ENCODE data around the gene DHFR.
"Not testable (repeated sequence)": the region's sequence is repeated elsewhere in the genome, so short reads cannot be mapped to it uniquely, and the experiment has no call there.

DHFR gene

DNA sequence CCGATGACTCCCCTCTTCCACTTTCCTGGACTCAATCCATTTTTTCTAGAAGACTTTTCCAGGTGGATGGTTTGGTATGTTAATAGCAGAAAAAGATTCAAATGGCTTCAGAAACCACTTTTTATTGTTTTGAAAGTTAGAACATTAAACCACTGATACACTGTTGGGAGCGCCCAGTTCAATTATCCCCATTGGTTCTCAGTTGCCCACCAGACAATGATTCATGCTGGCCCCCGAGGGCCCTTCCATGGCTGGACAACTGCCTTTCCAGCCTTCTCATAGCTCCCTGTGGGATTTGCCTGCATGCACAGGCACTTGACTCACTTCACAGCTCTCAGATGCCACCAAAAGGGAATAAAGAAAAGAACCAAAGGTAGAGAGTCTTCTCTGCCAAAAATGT, 63.4 kb downstream of the DHFR start:
- TF ChIP-seq, protein P1, sequence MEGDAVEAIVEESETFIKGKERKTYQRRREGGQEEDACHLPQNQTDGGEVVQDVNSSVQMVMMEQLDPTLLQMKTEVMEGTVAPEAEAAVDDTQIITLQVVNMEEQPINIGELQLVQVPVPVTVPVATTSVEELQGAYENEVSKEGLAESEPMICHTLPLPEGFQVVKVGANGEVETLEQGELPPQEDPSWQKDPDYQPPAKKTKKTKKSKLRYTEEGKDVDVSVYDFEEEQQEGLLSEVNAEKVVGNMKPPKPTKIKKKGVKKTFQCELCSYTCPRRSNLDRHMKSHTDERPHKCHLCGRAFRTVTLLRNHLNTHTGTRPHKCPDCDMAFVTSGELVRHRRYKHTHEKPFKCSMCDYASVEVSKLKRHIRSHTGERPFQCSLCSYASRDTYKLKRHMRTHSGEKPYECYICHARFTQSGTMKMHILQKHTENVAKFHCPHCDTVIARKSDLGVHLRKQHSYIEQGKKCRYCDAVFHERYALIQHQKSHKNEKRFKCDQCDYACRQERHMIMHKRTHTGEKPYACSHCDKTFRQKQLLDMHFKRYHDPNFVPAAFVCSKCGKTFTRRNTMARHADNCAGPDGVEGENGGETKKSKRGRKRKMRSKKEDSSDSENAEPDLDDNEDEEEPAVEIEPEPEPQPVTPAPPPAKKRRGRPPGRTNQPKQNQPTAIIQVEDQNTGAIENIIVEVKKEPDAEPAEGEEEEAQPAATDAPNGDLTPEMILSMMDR (IDR thresholded peaks at IDR 0.05; ENCODE audit: insufficient read depth, low read depth, low read length, missing control alignments), result no peak
- no peak overlapping the region for H3K4me3 ChIP-seq (ENCODE audit: low read depth, low read length)
- no peak for DNase-seq (ENCODE audit: low read depth)

DNA sequence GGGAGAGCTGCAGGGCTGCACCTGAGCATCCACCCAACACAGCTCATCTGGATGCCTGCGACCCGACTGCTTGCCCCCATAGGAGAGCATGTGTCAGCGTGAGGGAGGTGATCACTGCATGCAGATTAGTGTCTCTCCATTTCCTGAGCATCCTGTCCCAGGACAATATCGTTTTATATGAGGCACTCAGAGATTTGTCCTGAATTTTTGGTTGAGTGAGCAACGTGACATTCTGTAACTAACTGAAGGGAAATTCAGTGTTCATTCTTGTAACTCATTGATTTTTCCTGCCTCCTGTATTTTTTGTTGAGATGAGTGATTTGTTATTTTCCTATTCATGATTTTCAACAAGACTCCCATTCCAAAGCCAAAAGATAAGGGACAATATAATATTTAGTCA, 64.0 kb downstream of the DHFR start:
- no peak overlapping the region for H3K4me3 ChIP-seq (ENCODE audit: low read depth, low read length)
- no peak for DNase-seq (ENCODE audit: low read depth)
- TF ChIP-seq, protein P1 (IDR thresholded peaks at IDR 0.05; ENCODE audit: insufficient read depth, low read depth, low read length, missing control alignments), result no peak

DNA sequence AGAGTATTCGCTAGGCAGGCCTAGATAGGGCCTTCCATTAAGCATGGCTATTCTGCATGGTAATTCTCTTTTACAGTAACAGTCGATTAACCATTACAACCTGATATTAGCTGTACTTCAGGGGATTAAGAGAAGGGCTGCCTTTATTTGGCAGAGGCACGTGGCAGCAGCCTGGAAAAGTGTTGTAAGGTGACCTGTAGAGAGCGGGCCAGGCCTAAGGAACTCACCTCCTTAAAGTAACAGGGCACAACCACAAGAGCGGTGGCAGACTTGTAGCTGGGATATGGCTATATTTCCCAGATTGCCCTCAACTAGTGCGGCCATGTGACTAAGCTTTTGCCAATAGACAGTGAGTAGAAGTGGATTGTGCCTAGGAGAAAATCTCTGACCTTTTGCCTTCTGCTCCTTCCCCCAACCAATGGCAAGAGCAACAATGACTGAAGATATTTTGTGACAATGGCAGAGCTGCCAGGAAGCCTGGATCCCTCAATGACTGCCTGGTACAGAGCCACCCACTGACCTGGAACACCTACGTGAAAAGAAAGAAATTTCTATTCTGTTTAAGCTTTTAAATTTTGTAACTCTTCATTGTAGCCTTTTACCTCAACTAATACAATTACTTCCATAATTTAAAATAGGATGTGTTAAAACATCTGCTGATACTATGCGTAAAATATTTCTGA, 65.8 kb downstream of the DHFR start:
- no peak for DNase-seq (ENCODE audit: low read depth)
- TF ChIP-seq, protein P1 (IDR thresholded peaks at IDR 0.05; ENCODE audit: insufficient read depth, low read depth, low read length, missing control alignments), result no peak
- H3K4me3 ChIP-seq (ENCODE audit: low read depth, low read length), result no peak overlapping the region

DNA sequence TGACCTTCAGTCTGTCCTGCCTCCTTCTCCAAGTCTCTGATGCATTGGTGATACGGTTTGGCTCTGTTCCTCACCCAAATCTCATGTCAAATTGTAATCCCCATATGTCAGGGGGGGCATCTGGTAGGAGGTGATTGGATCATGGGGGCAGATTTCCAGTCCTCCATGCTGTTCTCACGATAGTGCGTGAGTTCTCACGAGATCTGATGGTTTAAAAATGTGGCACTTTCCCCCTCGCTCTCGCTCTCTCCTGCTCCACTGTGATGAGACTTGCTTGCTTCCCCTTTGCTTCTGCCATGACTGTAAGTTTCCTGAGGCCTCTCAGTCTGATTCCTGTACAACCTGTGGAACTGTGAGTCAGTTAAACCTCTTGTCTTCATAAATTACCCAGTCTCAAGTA, 70.0 kb downstream of the DHFR start:
- H3K4me3 ChIP-seq (ENCODE audit: low read depth, low read length), result no peak overlapping the region
- DNase-seq (ENCODE audit: low read depth), result no peak
- TF ChIP-seq, protein P1 (IDR thresholded peaks at IDR 0.05; ENCODE audit: insufficient read depth, low read depth, low read length, missing control alignments), result no peak

DNA sequence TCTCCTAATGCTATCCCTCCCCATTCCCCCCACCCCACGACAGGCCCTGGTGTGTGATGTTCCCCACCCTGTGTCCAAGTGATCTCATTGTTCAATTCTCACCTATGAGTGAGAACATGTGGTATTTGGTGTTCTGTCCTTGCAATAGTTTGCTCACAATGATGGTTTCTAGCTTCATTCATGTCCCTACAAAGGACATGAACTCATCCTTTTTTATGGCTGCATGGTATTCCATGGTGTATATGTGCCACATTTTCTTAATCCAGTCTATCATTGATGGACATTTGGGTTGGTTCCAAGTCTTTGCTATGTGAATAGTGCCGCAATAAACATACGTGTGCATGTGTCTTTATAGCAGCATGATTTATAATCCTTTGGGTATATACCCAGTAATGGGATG, 74.5 kb downstream of the DHFR start:
- not testable (repeated sequence) for H3K4me3 ChIP-seq (ENCODE audit: low read depth, low read length)

DNA sequence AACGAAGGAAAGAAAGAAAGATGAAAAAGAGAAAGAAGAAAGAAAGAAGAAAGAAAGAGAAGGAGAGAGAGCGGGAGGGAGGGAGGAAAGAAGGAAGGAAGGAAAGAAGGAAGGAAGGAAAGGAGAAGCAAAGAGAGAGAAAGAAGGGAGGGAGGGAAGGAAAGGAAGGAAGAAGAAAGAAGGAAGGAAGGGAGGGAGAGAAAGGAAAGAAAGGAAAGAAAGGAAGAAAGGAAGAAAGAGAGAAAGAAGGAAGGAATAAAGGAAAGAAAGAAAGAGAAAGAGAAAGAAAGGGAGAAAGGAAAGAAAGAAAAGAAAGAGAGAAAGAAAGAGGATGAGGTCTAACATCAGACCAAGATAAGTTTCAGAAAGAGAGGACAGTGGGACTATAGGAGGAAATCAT, 75.7 kb downstream of the DHFR start:
- no peak for DNase-seq (ENCODE audit: low read depth)
- H3K4me3 ChIP-seq (ENCODE audit: low read depth, low read length), result no peak overlapping the region
- TF ChIP-seq, protein P1 (IDR thresholded peaks at IDR 0.05; ENCODE audit: insufficient read depth, low read depth, low read length, missing control alignments), result no peak

More for the DNA sequence above, 74.5 kb downstream of the DHFR start:
- not testable (repeated sequence) for DNase-seq (ENCODE audit: low read depth)

DNA sequence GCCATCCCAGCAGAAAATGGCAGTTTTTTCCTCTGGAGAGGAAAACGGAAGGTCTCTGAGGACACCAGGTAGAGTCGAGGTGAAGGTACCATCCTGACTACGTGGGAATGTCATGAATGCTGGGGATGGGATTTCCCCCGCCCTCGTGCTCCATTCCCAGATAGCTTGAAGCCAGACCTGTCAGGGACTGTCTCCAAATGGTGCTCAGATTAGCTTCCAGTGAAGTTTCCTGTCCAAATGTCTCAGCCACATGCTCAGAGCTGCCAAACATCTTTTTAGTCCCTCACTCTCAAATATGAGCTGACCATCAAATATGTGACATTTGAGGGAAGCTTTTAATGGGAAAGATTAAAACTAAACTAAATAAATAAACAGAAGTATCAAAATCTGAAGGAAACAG, 77.1 kb downstream of the DHFR start:
- TF ChIP-seq, protein P1 (IDR thresholded peaks at IDR 0.05; ENCODE audit: insufficient read depth, low read depth, low read length, missing control alignments), result no peak
- DNase-seq (ENCODE audit: low read depth), result no peak
- H3K4me3 ChIP-seq (ENCODE audit: low read depth, low read length), result no peak overlapping the region
